Gastrocnemius medialis (tissue), 4 donors: ENCODE measurements around the gene ACADVL. TPM values are rescaled to one million over a fixed set of nuclear protein-coding genes. Genes with fewer than 3 reads are reported as not detected.
"Not testable (repeated sequence)": the region's sequence is repeated elsewhere in the genome, so short reads cannot be mapped to it uniquely, and the experiment has no call there.

Source experiments
- ATAC-seq, 2 donors: fragments of 150-250 bp; one replicate each; pipeline ENCODE4 v1.9.1; 2016
- DNase-seq, 2 donors: peaks; one replicate each; pipeline ENCODE4 v3.0.0-alpha.2; 2019
- H3K27ac ChIP-seq, 4 donors: fragments of 200-600 bp; sonication (generic); 1 replicate in 1 of 4; 2 replicates in 3 of 4; pipeline ENCODE4 v1.5.1; 2016 to 2018; ENCODE audit warnings: mild to moderate bottlenecking in 2 of 4, moderate library complexity in 1 of 4
- H3K27me3 ChIP-seq, 3 donors: fragments of 200-600 bp; sonication (generic) in 2 of 3; 1 replicate in 1 of 3; 2 replicates in 2 of 3; pipeline versions ENCODE4 v1.5.1 to v1.6.0; 2016 to 2019; ENCODE audit warnings: mild to moderate bottlenecking in 1 of 3, moderate library complexity in 1 of 3
- H3K36me3 ChIP-seq, 2 donors: fragments of 200-600 bp; sonication (generic) in 1 of 2; one replicate each; pipeline ENCODE4 v1.5.1; 2017 to 2018
- H3K4me1 ChIP-seq, 2 donors: fragments of 200-600 bp; sonication (generic) in 1 of 2; one replicate each; pipeline ENCODE4 v1.5.1; 2016 to 2017; ENCODE audit warnings: mild to moderate bottlenecking in 2 of 2
- H3K4me3 ChIP-seq, 4 donors: fragments of 200-600 bp; sonication (generic) in 3 of 4; 1 replicate in 1 of 4; 2 replicates in 3 of 4; pipeline ENCODE4 v1.5.1; 2016 to 2019; ENCODE audit warnings: mild to moderate bottlenecking in 2 of 4
- H3K9me3 ChIP-seq, 3 donors: fragments of 200-600 bp; sonication (generic) in 2 of 3; 1 replicate in 1 of 3; 2 replicates in 2 of 3; pipeline ENCODE4 v1.5.1; 2016 to 2019
- POLR2A ChIP-seq, 2 donors: fragments of 450-650 bp; IDR thresholded peaks; one replicate each; pipeline ENCODE4 v1.6.1; 2017; ENCODE audit warnings: antibody characterized with exemption in 2 of 2, mild to moderate bottlenecking in 2 of 2, moderate library complexity in 2 of 2
- in situ Hi-C, 4 donors: fragments of 200-750 bp; cut with MboI; loops; one replicate each; pipeline versions ENCODE4 v1.15.0 to v1.8.0; 2017; ENCODE audit warnings: low sequenced_read_pairs in 4 of 4
- intact Hi-C: fragments of 100-400 bp; cut with DNase I; formaldehyde crosslinking; loops from one replicate; pipeline ENCODE4 v1.15.1; 2023; ENCODE audit warnings: low total_unique reads
- total RNA-seq, 4 donors: library from RNA; depleted of rRNA; stranded (reverse); fragments of >200 nt; gene quantifications; one replicate each; pipeline versions ENCODE4 v1.1.0 to v1.2.3, GENCODE V29; 2016
- TF ChIP-seq, protein P1 (sequence below), 5 experiments: fragments of 450-650 bp in 3 of 5; fragments of 200-600 bp in 2 of 5; sonication (generic) in 2 of 5; IDR thresholded peaks in 4 of 5; conservative IDR thresholded peaks in 1 of 5; 1 replicate in 4 of 5; 2 replicates in 1 of 5; pipeline ENCODE4 v1.5.1; 2016 to 2019; ENCODE audit warnings: antibody characterized with exemption in 5 of 5, mild to moderate bottlenecking in 3 of 5, moderate library complexity in 3 of 5

The ACADVL gene
- total RNA-seq, 4 donors from 2014 or later, result 771 to 1,217 (median 1,086) TPM

DNA sequence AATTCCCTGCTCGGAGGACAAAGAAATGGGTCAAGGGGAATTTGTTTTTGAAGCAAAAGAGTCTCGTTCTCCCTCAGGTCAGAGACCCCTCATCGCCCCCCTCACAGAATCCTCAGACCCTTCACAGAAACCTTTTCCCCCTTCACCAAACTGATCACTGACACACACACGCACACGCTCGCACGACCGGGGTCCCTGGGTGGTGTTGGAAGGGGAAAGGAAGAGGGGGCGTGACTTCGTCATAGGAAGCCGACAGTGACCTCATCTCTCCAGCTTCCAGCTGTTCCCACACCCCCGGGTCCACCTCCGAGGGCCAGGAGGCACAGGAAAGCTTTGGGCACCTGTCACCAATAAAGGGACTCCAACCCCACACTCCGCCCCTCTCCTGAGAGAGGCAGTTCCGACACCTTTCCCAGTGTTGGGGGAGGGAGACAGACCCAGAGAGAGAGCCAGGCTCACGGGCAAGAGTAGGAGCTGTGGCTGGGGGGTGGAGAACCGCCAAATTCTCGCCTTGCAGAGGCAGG, 41.7 kb upstream of the ACADVL start:
- Histone ChIP-seq H3K27ac (no peak overlapping the region), H3K27me3 (peaks cover 39 to 52% (median 45%) of the 10 kb centered on the region in 3 donors), H3K4me1 (peaks cover 8% of the 10 kb centered on the region in 2 donors), H3K4me3 (peak overlapping the region; percentile 35 to 54 (median 44)), H3K36me3 (no peaks in the 10 kb centered on the region), H3K9me3 (no peaks in the 10 kb centered on the region)
- intact Hi-C loops (loop anchor here (5.0 kb wide), 1 partner anchor 126 kb away; no protein-coding TSS in a partner anchor), in situ Hi-C loops (no loop called here)
- no peak for TF ChIP-seq POLR2A (IDR thresholded peaks at IDR 0.05)
- TF ChIP-seq, protein P1, sequence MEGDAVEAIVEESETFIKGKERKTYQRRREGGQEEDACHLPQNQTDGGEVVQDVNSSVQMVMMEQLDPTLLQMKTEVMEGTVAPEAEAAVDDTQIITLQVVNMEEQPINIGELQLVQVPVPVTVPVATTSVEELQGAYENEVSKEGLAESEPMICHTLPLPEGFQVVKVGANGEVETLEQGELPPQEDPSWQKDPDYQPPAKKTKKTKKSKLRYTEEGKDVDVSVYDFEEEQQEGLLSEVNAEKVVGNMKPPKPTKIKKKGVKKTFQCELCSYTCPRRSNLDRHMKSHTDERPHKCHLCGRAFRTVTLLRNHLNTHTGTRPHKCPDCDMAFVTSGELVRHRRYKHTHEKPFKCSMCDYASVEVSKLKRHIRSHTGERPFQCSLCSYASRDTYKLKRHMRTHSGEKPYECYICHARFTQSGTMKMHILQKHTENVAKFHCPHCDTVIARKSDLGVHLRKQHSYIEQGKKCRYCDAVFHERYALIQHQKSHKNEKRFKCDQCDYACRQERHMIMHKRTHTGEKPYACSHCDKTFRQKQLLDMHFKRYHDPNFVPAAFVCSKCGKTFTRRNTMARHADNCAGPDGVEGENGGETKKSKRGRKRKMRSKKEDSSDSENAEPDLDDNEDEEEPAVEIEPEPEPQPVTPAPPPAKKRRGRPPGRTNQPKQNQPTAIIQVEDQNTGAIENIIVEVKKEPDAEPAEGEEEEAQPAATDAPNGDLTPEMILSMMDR (IDR thresholded peaks at IDR 0.05 in 4 of 5, conservative IDR thresholded peaks at IDR 0.05 in 1 of 5), result no peak
- DNase-seq (no peak), ATAC-seq (no peak)

DNA sequence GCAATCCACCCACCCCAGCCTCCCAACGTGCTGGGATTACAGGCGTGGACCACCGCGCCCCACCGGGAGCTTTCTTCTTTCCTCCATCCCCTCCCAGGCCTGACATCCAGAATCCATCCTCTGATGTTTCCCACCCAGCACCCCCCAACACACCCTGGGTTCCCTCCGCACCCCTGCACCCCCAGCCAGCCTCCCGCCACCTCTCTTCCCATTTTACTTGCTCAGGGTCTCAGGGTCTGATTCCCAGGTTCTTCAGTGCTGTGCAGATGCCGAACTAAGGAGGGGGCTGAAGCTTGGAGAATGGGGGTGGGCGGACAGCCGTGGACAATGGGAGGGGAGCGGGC, 40.8 kb upstream of the ACADVL start:
- no peaks in the 10 kb centered on the region for H3K36me3 ChIP-seq
- in situ Hi-C loops (no loop called here), intact Hi-C loops (loop anchor here (5.0 kb wide), 1 partner anchor 127 kb away; no protein-coding TSS in a partner anchor)
- DNase-seq (no peak), ATAC-seq (no peak)
- H3K27me3 ChIP-seq, result peaks cover 37 to 47% (median 40%) of the 10 kb centered on the region in 3 donors
- H3K4me3 ChIP-seq, result no peak overlapping the region
- no peak for TF ChIP-seq POLR2A (IDR thresholded peaks at IDR 0.05)
- TF ChIP-seq, protein P1 (IDR thresholded peaks at IDR 0.05 in 4 of 5, conservative IDR thresholded peaks at IDR 0.05 in 1 of 5), result no peak
- H3K9me3 ChIP-seq, result no peaks in the 10 kb centered on the region
- H3K27ac ChIP-seq, result no peak overlapping the region
- H3K4me1 ChIP-seq, result peaks cover 8% of the 10 kb centered on the region in 2 donors

DNA sequence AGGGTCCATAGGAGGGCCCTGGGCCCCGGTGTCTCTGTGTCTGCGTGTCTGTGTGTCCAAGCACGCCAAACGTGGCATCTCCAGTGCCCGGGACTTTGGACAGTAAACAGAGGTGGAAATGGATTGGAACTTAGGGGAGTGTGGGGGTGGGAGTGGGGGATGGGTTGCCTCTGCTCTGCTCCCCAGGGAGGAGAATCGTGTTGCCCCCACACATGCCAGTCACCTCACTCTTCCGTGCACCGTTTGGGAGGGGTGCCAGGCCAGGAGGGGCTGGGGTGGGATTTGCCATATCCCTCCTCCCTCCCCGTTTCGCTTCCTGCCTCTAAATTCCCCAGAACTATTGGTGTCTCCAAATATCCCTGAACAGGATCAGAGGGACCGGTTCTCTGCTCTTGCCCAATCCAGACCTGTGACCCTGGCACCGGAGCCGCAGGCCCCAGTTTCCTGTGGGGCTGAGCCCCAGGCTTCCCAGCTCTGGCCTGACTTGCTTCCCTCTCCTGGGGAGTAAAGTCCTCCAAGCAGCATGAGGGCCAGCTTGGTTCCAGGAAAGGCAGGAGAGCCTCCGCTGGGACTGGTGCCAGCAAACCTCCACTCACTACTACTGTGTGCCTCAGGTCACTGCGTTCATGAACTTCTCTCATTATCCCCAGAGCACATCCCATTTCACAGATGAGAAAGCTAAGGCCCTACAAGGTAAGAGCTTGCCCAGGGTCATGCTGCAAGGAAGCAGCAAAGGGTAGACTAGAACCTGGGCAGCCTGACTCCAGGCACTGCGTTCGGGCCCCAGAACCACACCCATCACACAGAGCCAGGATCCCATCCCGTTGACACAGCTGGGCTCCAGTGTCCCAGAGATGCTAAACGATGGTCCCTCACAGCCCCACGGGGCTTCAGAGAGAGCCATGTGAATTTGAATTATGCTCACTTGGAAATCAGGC, 40.2 kb upstream of the ACADVL start, which contains the start of gene ASGR1:
ASGR1 (minus strand) TSS at position 54 of the 938 bp plus-strand sequence. CDS start 807 bp downstream, outside the sequence.
- in situ Hi-C loops, result no loop called here

DNA sequence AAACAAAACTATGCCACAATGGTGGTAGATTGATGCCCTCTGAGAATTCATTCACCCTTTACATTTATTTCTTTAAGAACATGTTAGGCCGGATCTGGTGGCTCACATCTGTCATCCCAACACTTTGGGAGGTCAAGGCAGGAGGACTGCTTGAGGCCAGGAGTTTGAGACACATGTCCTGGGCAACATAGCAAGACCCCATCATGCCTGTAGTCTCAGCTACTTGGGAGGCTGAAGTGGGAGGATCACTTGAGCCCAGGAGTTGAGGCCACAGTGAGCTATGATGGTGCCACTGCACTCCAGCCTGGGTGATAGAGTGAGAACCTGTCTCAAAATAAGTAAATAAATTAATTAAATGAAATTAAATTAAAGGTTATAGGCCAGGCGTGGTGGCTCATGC, 37.6 kb upstream of the ACADVL start:
- intact Hi-C loops, H3K4me3 ChIP-seq, in situ Hi-C loops, H3K9me3 ChIP-seq, H3K4me1 ChIP-seq, ATAC-seq, H3K27ac ChIP-seq, H3K36me3 ChIP-seq, DNase-seq: not testable (repeated sequence)
- peaks cover 12 to 19% (median 14%) of the 10 kb centered on the region in 3 donors for H3K27me3 ChIP-seq

More for the DNA sequence above, 40.2 kb upstream of the ACADVL start, which contains the start of gene ASGR1:
- intact Hi-C loops, result loop anchor here (5.0 kb wide), 1 partner anchor 127 kb away; no protein-coding TSS in a partner anchor
- peaks cover 35 to 42% (median 36%) of the 10 kb centered on the region in 3 donors for H3K27me3 ChIP-seq
- peaks cover 8% of the 10 kb centered on the region in 2 donors for H3K4me1 ChIP-seq
- H3K4me3 ChIP-seq, result no peak within 1 kb of the TSS
- DNase-seq (no peak), ATAC-seq (no peak)
- TF ChIP-seq POLR2A (IDR thresholded peaks at IDR 0.05), result no peak
- TF ChIP-seq, protein P1 (IDR thresholded peaks at IDR 0.05 in 4 of 5, conservative IDR thresholded peaks at IDR 0.05 in 1 of 5), result no peak
- no peak within 1 kb of the TSS for H3K27ac ChIP-seq
- no peaks in the 10 kb centered on the region for H3K9me3 ChIP-seq
- H3K36me3 ChIP-seq, result no peaks in the 10 kb centered on the region
